ENCODE measurements around the gene NCKAP5. TPM values are rescaled to one million over a fixed set of nuclear protein-coding genes. Genes with fewer than 3 reads are reported as not detected.

NCKAP5 gene
- polyA plus RNA-seq, 3 donors = not detected

DNA sequence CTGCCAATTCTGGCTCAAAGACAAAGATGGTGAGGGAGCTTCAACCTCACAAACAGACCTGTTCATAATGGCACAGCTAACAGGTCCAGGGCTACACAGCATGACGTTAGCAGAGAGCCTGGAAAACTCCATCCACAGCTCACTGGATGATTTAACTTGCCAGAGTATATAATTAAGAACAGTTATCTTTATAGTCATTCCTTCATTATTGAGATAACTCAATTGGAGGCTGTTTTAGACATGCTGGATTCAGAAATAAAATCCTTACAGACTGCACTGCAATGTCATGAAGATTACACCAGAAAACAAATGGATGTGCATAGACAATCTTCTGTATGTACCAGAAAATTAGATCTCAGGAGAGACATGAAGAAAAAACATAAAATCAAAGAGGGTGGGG lies 843.1 kb downstream of the NCKAP5 start:
- Histone ChIP-seq H3K9ac (ENCODE audit: insufficient read depth, low read length, poor library complexity, severe bottlenecking) (no peak overlapping the region), H4K20me1 (ENCODE audit: insufficient read depth, low read length) (no peaks in the 10 kb centered on the region), H3K36me3 (replicated peaks in 1 of 2; ENCODE audit: control insufficient read depth in 1 of 2, insufficient read depth in 2 of 2, low read length in 2 of 2) (no peaks in the 10 kb centered on the region), H2AFZ (ENCODE audit: insufficient read depth, low read depth, low read length, poor library complexity, severe bottlenecking) (no peak overlapping the region), H3K4me3 (replicated peaks in 1 of 3; ENCODE audit: low read depth in 2 of 3, low read length in 3 of 3) (no peak overlapping the region), H3K27me3 (ENCODE audit: control insufficient read depth in 2 of 2, insufficient read depth in 2 of 2, low read length in 2 of 2) (no peaks in the 10 kb centered on the region), H3K4me2 (replicated peaks; ENCODE audit: extremely low read depth, low read length, poor library complexity, severe bottlenecking) (no peak overlapping the region), H3K79me2 (ENCODE audit: insufficient read depth, low read length) (no peaks in the 10 kb centered on the region), H3K4me1 (ENCODE audit: control insufficient read depth in 1 of 2, insufficient read depth in 2 of 2, low read length in 2 of 2) (no peaks in the 10 kb centered on the region), H3K9me3 (replicated peaks in 1 of 2; ENCODE audit: control insufficient read depth in 1 of 2, insufficient read depth in 1 of 2, low read length in 2 of 2) (peaks cover 0 to 6% of the 10 kb centered on the region in 2 donors), H3K27ac (ENCODE audit: low read depth in 1 of 2, low read length in 2 of 2) (no peak overlapping the region)
- intact Hi-C loops (cut with micrococcal nuclease) = no loop called here
- WGBS (ENCODE audit: insufficient coverage) = no CpG with 5 or more reads among the region's 1 CpG
- TF ChIP-seq CTCF (IDR thresholded peaks at IDR 0.05) = no peak
- Mint-ChIP-seq H3K27ac (no peak overlapping the region), H3K4me1 (no peaks in the 10 kb centered on the region), H3K27me3 (ENCODE audit: low read depth in 3 of 3) (peaks cover 0 to 3% (median 2%) of the 10 kb centered on the region in 3 donors), H3K36me3 (no peaks in the 10 kb centered on the region), H3K9me3 (peaks cover 0 to 4% (median 2%) of the 10 kb centered on the region in 7 donors), H3K4me3 (no peak overlapping the region)
- DNase-seq = no peak

GRCh38 chr2:132721938-132722337 lies 846.3 kb downstream of the NCKAP5 start:
- H3K36me3 ChIP-seq (replicated peaks in 1 of 2; ENCODE audit: control insufficient read depth in 1 of 2, insufficient read depth in 2 of 2, low read length in 2 of 2) = no peaks in the 10 kb centered on the region
- H3K9me3 ChIP-seq (replicated peaks in 1 of 2; ENCODE audit: control insufficient read depth in 1 of 2, insufficient read depth in 1 of 2, low read length in 2 of 2) = peaks cover 0 to 6% of the 10 kb centered on the region in 2 donors
- H3K4me3 ChIP-seq (replicated peaks in 1 of 3; ENCODE audit: low read depth in 2 of 3, low read length in 3 of 3) = no peak overlapping the region
- H3K9me3 Mint-ChIP-seq = peaks cover 0 to 5% (median 1%) of the 10 kb centered on the region in 7 donors
- H3K27ac Mint-ChIP-seq = no peak overlapping the region
- no peaks in the 10 kb centered on the region for H3K4me1 ChIP-seq (ENCODE audit: control insufficient read depth in 1 of 2, insufficient read depth in 2 of 2, low read length in 2 of 2)
- no peak overlapping the region for H3K9ac ChIP-seq (ENCODE audit: insufficient read depth, low read length, poor library complexity, severe bottlenecking)
- no peaks in the 10 kb centered on the region for H3K79me2 ChIP-seq (ENCODE audit: insufficient read depth, low read length)
- H3K4me2 ChIP-seq (replicated peaks; ENCODE audit: extremely low read depth, low read length, poor library complexity, severe bottlenecking) = no peak overlapping the region
- TF ChIP-seq CTCF (IDR thresholded peaks at IDR 0.05) = no peak
- H2AFZ ChIP-seq (ENCODE audit: insufficient read depth, low read depth, low read length, poor library complexity, severe bottlenecking) = no peak overlapping the region
- H4K20me1 ChIP-seq (ENCODE audit: insufficient read depth, low read length) = no peaks in the 10 kb centered on the region
- no peaks in the 10 kb centered on the region for H3K36me3 Mint-ChIP-seq
- H3K4me1 Mint-ChIP-seq = no peaks in the 10 kb centered on the region
- DNase-seq = no peak
- no peak overlapping the region for H3K4me3 Mint-ChIP-seq
- intact Hi-C loops (cut with micrococcal nuclease) = no loop called here
- H3K27ac ChIP-seq (ENCODE audit: low read depth in 1 of 2, low read length in 2 of 2) = no peak overlapping the region
- WGBS (ENCODE audit: insufficient coverage) = no CpG with 5 or more reads among the region's 2 CpGs
- H3K27me3 ChIP-seq (ENCODE audit: control insufficient read depth in 2 of 2, insufficient read depth in 2 of 2, low read length in 2 of 2) = no peaks in the 10 kb centered on the region
- peaks cover 0 to 3% (median 0%) of the 10 kb centered on the region in 3 donors for H3K27me3 Mint-ChIP-seq (ENCODE audit: low read depth in 3 of 3)
